ENCODE measurements around the gene TENM4. TPM values are rescaled to one million over a fixed set of nuclear protein-coding genes. Genes with fewer than 3 reads are reported as not detected.

Gene TENM4
- total RNA-seq, 1 donor from 2014 or later, result 43.2 TPM

- Mint-ChIP-seq H3K27me3 (ENCODE audit: low read depth) (no peaks in the 10 kb centered on the region), H3K27ac (ENCODE audit: unreplicated experiment) (no peak overlapping the region), H3K9me3 (no peaks in the 10 kb centered on the region)
These were observed 350.6 kb downstream of the TENM4 start for GRCh38 chr11:79090191-79090705.

GRCh38 chr11:79089601-79090000 is 351.2 kb downstream of the TENM4 start:
- no peak overlapping the region for H3K27ac Mint-ChIP-seq (ENCODE audit: unreplicated experiment)
- TF ChIP-seq CTCF (conservative IDR thresholded peaks at IDR 0.05), result no peak
- no peak for DNase-seq (ENCODE audit: low read depth, low spot score)
- no peaks in the 10 kb centered on the region for H3K27me3 Mint-ChIP-seq (ENCODE audit: low read depth)
- H3K36me3 Mint-ChIP-seq (ENCODE audit: low read depth), result no peaks in the 10 kb centered on the region
- H3K4me1 Mint-ChIP-seq, result peaks cover 31% of the 10 kb centered on the region
- no peaks in the 10 kb centered on the region for H3K9me3 Mint-ChIP-seq
- no peak overlapping the region for H3K4me3 Mint-ChIP-seq

More at GRCh38 chr11:79090191-79090705, 350.6 kb downstream of the TENM4 start:
- no peaks in the 10 kb centered on the region for H3K36me3 Mint-ChIP-seq (ENCODE audit: low read depth)
- no peak for DNase-seq (ENCODE audit: low read depth, low spot score)
- peaks cover 31% of the 10 kb centered on the region for H3K4me1 Mint-ChIP-seq
- no peak for TF ChIP-seq CTCF (conservative IDR thresholded peaks at IDR 0.05)
- H3K4me3 Mint-ChIP-seq, result no peak overlapping the region

GRCh38 chr11:79088967-79089366 is 351.9 kb downstream of the TENM4 start:
- no peak overlapping the region for H3K27ac Mint-ChIP-seq (ENCODE audit: unreplicated experiment)
- no peaks in the 10 kb centered on the region for H3K9me3 Mint-ChIP-seq
- TF ChIP-seq CTCF (conservative IDR thresholded peaks at IDR 0.05), result no peak
- no peaks in the 10 kb centered on the region for H3K27me3 Mint-ChIP-seq (ENCODE audit: low read depth)
- no peaks in the 10 kb centered on the region for H3K36me3 Mint-ChIP-seq (ENCODE audit: low read depth)
- no peak overlapping the region for H3K4me3 Mint-ChIP-seq
- H3K4me1 Mint-ChIP-seq, result peaks cover 27% of the 10 kb centered on the region
- no peak for DNase-seq (ENCODE audit: low read depth, low spot score)

GRCh38 chr11:79087961-79088318 is 352.9 kb downstream of the TENM4 start:
- no peak overlapping the region for H3K4me3 Mint-ChIP-seq
- DNase-seq (ENCODE audit: low read depth, low spot score), result no peak
- peaks cover 32% of the 10 kb centered on the region for H3K4me1 Mint-ChIP-seq
- H3K36me3 Mint-ChIP-seq (ENCODE audit: low read depth), result no peaks in the 10 kb centered on the region
- no peak for TF ChIP-seq CTCF (conservative IDR thresholded peaks at IDR 0.05)
- no peaks in the 10 kb centered on the region for H3K9me3 Mint-ChIP-seq
- no peaks in the 10 kb centered on the region for H3K27me3 Mint-ChIP-seq (ENCODE audit: low read depth)
- no peak overlapping the region for H3K27ac Mint-ChIP-seq (ENCODE audit: unreplicated experiment)

GRCh38 chr11:79087238-79087960 is 353.4 kb downstream of the TENM4 start:
- TF ChIP-seq CTCF (conservative IDR thresholded peaks at IDR 0.05), result no peak

More at GRCh38 chr11:79087238-79087960, 353.4 kb downstream of the TENM4 start:
- Mint-ChIP-seq H3K9me3 (no peaks in the 10 kb centered on the region), H3K27me3 (ENCODE audit: low read depth) (no peaks in the 10 kb centered on the region), H3K36me3 (ENCODE audit: low read depth) (no peaks in the 10 kb centered on the region), H3K27ac (ENCODE audit: unreplicated experiment) (no peak overlapping the region), H3K4me1 (peaks cover 37% of the 10 kb centered on the region), H3K4me3 (no peak overlapping the region)
- no peak for DNase-seq (ENCODE audit: low read depth, low spot score)
